ENCODE measurements around the gene ZBTB48. TPM values are rescaled to one million over a fixed set of nuclear protein-coding genes. Genes with fewer than 3 reads are reported as not detected.

ZBTB48 gene
- polyA plus RNA-seq, 1 experiment, result 7.5 TPM

- CTCF ChIA-PET, result interaction anchor here (1.4 kb wide), 1 partner anchor 23 kb away, joined by 5 read pairs; the partner anchor contains the start of genes NOL9 and TAS1R1
- Histone ChIP-seq H3K9me3 (ENCODE audit: control insufficient read depth, insufficient read depth, low read length) (no peaks in the 10 kb centered on the region), H3K27me3 (ENCODE audit: control insufficient read depth, insufficient read depth, low read length) (no peaks in the 10 kb centered on the region), H3K4me3 (ENCODE audit: low read depth, low read length) (no peak overlapping the region), H3K27ac (ENCODE audit: low read depth, low read length) (no peak overlapping the region)
- POLR2A ChIA-PET, result interaction anchor here (0.6 to 1.3 kb wide), 2 partner anchors 11 to 84 kb away, joined by 3 to 4 read pairs; no protein-coding TSS in a partner anchor
- TF ChIP-seq CTCF (IDR thresholded peaks at IDR 0.05; ENCODE audit: low read depth, low read length), result no peak
- no peak for DNase-seq (ENCODE audit: low read depth, low spot score)
These were observed 1.8 kb upstream of the ZBTB48 start for GRCh38 chr1:6577831-6578525.

- no peak for TF ChIP-seq CTCF (IDR thresholded peaks at IDR 0.05; ENCODE audit: low read depth, low read length)
- H3K27ac ChIP-seq (ENCODE audit: low read depth, low read length), result no peak overlapping the region
- CTCF ChIA-PET, result interaction anchor here (1.4 to 3.2 kb wide), 2 partner anchors 24 to 25 kb away, joined by 5 to 15 read pairs; partner anchors contain the start of genes NOL9 and TAS1R1
These were observed 995 bp upstream of the ZBTB48 start for GRCh38 chr1:6578624-6579373.

GRCh38 chr1:6580119-6580592 is 362 bp downstream of the ZBTB48 start:
- Histone ChIP-seq H3K9me3 (ENCODE audit: control insufficient read depth, insufficient read depth, low read length) (no peaks in the 10 kb centered on the region), H3K27me3 (ENCODE audit: control insufficient read depth, insufficient read depth, low read length) (no peaks in the 10 kb centered on the region), H3K27ac (ENCODE audit: low read depth, low read length) (no peak overlapping the region), H3K4me3 (ENCODE audit: low read depth, low read length) (peak overlapping the region; percentile 86)
- TF ChIP-seq CTCF (IDR thresholded peaks at IDR 0.05; ENCODE audit: low read depth, low read length), result no peak
- DNase-seq (ENCODE audit: low read depth, low spot score), result no peak
- ChIA-PET CTCF (interaction anchor here (0.8 to 3.2 kb wide), 2 partner anchors 25 to 26 kb away, joined by 3 to 15 read pairs; partner anchors contain the start of genes NOL9 and TAS1R1), POLR2A (interaction anchor here (0.9 to 1.8 kb wide), 7 partner anchors 10 to 26 kb away, joined by 3 to 9 read pairs (median 4); partner anchors contain the start of genes KLHL21 and NOL9)

More at GRCh38 chr1:6578624-6579373, 995 bp upstream of the ZBTB48 start:
- POLR2A ChIA-PET, result interaction anchor here (1.3 to 1.8 kb wide), 2 partner anchors 10 to 23 kb away, joined by 3 to 6 read pairs; partner anchors contain the start of gene KLHL21
- Histone ChIP-seq H3K9me3 (ENCODE audit: control insufficient read depth, insufficient read depth, low read length) (no peaks in the 10 kb centered on the region), H3K27me3 (ENCODE audit: control insufficient read depth, insufficient read depth, low read length) (no peaks in the 10 kb centered on the region), H3K4me3 (ENCODE audit: low read depth, low read length) (peak overlapping the region; percentile 57; the same call in 1 of the 2 replicates)
- DNase-seq (ENCODE audit: low read depth, low spot score), result no peak

- CTCF ChIA-PET, result interaction anchor here (0.8 to 3.2 kb wide), 3 partner anchors 24 to 91 kb away, joined by 3 to 15 read pairs (median 3); partner anchors contain the start of genes NOL9 and TAS1R1
- POLR2A ChIA-PET, result interaction anchor here (1.2 to 1.8 kb wide), 2 partner anchors 9 to 23 kb away, joined by 3 to 9 read pairs; no protein-coding TSS in a partner anchor
- no peak for TF ChIP-seq CTCF (IDR thresholded peaks at IDR 0.05; ENCODE audit: low read depth, low read length)
- DNase-seq (ENCODE audit: low read depth, low spot score), result no peak
- Histone ChIP-seq H3K27ac (ENCODE audit: low read depth, low read length) (no peak overlapping the region), H3K27me3 (ENCODE audit: control insufficient read depth, insufficient read depth, low read length) (no peaks in the 10 kb centered on the region), H3K4me3 (ENCODE audit: low read depth, low read length) (peak overlapping the region; percentile 86), H3K9me3 (ENCODE audit: control insufficient read depth, insufficient read depth, low read length) (no peaks in the 10 kb centered on the region)
These were observed 1.0 kb downstream of the ZBTB48 start for GRCh38 chr1:6580593-6581409.

All from AG04450 (cell line).